ENCODE data around the gene CLIP1. TPM values are rescaled to one million over a fixed set of nuclear protein-coding genes. Genes with fewer than 3 reads are reported as not detected.
"Not testable (repeated sequence)": the region's sequence is repeated elsewhere in the genome, so short reads cannot be mapped to it uniquely, and the experiment has no call there.

Gene CLIP1
- total and polyA plus RNA-seq, 12 donors, result 36.3 to 135 (median 97.9) TPM

GRCh38 chr12:122422730-122423257, 325 bp upstream of the CLIP1 start:
- ATAC-seq, result peak in 3 of 8 donors; percentile 2 to 5 (median 3)
- WGBS, 2 donors, result 1% methylated on average over 29 to 39 of the region's 39 CpGs
- Histone ChIP-seq H3K27ac (peak overlapping the region; percentile 31 to 100 (median 84)), H3K9me3 (no peaks in the 10 kb centered on the region), H3K4me3 (peak overlapping the region; percentile 43 to 100 (median 92)), H3K36me3 (no peaks in the 10 kb centered on the region), H3K27me3 (no peaks in the 10 kb centered on the region), H3K4me1 (peaks cover 12 to 43% (median 27%) of the 10 kb centered on the region in 9 donors)
- intact Hi-C loops (cut with DNase I), result no loop called here
- TF ChIP-seq, protein P1, sequence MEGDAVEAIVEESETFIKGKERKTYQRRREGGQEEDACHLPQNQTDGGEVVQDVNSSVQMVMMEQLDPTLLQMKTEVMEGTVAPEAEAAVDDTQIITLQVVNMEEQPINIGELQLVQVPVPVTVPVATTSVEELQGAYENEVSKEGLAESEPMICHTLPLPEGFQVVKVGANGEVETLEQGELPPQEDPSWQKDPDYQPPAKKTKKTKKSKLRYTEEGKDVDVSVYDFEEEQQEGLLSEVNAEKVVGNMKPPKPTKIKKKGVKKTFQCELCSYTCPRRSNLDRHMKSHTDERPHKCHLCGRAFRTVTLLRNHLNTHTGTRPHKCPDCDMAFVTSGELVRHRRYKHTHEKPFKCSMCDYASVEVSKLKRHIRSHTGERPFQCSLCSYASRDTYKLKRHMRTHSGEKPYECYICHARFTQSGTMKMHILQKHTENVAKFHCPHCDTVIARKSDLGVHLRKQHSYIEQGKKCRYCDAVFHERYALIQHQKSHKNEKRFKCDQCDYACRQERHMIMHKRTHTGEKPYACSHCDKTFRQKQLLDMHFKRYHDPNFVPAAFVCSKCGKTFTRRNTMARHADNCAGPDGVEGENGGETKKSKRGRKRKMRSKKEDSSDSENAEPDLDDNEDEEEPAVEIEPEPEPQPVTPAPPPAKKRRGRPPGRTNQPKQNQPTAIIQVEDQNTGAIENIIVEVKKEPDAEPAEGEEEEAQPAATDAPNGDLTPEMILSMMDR (IDR thresholded peaks at IDR 0.05), result no peak
- DNase-seq, result peak in 1 of 2 donors; percentile 20

- 3 to 5% methylated on average over 14 of the region's 14 CpGs for WGBS, 2 donors
- Histone ChIP-seq H3K4me1 (peaks cover 12 to 45% (median 27%) of the 10 kb centered on the region in 9 donors), H3K9me3 (no peaks in the 10 kb centered on the region), H3K27ac (peak overlapping the region; percentile 96 to 100 (median 98)), H3K4me3 (peak overlapping the region; percentile 23 to 100 (median 95)), H3K27me3 (no peaks in the 10 kb centered on the region), H3K36me3 (peaks cover 0 to 9% (median 0%) of the 10 kb centered on the region in 9 donors)
- ATAC-seq, result peak; percentile 27 to 59 (median 50)
- TF ChIP-seq, protein P1 (IDR thresholded peaks at IDR 0.05), result no peak
- intact Hi-C loops (cut with DNase I), result loop anchor here in 1 of 10 donors (2.0 kb wide), 1 partner anchor 21 kb away; no protein-coding TSS in a partner anchor
- peak; percentile 28 to 29 for DNase-seq
Observed at GRCh38 chr12:122421187-122421820, 1.2 kb downstream of the CLIP1 start.

- TF ChIP-seq, protein P1 (IDR thresholded peaks at IDR 0.05), result no peak
- peak overlapping the region in 8 of 10 donors; percentile 82 to 100 (median 95) for H3K4me3 ChIP-seq
- WGBS, 2 donors, result 83 to 84% methylated on average over 17 of the region's 17 CpGs
- DNase-seq, result no peak
- intact Hi-C loops (cut with DNase I), result loop anchor here in 1 of 10 donors (2.0 kb wide), 1 partner anchor 20 kb away; no protein-coding TSS in a partner anchor
- H3K9me3 ChIP-seq, result no peaks in the 10 kb centered on the region
- H3K36me3 ChIP-seq, result peaks cover 0 to 12% (median 0%) of the 10 kb centered on the region in 9 donors
- peak overlapping the region in 9 of 10 donors; percentile 96 to 100 (median 99) for H3K27ac ChIP-seq
- peaks cover 12 to 45% (median 27%) of the 10 kb centered on the region in 9 donors for H3K4me1 ChIP-seq
- no peak for ATAC-seq
- H3K27me3 ChIP-seq, result no peaks in the 10 kb centered on the region
Observed at GRCh38 chr12:122420471-122421162, 1.9 kb downstream of the CLIP1 start.

- Histone ChIP-seq H3K36me3 (peaks cover 0 to 13% (median 0%) of the 10 kb centered on the region in 9 donors), H3K4me1 (peaks cover 12 to 46% (median 29%) of the 10 kb centered on the region in 9 donors)
- H3K4me3 ChIP-seq; H3K27ac ChIP-seq; ATAC-seq; H3K27me3 ChIP-seq; DNase-seq; intact Hi-C loops (cut with DNase I); H3K9me3 ChIP-seq: not testable (repeated sequence)
- 86 to 90% methylated on average over 3 of the region's 3 CpGs for WGBS, 2 donors
Observed at GRCh38 chr12:122419094-122419493, 3.4 kb downstream of the CLIP1 start.

DNA sequence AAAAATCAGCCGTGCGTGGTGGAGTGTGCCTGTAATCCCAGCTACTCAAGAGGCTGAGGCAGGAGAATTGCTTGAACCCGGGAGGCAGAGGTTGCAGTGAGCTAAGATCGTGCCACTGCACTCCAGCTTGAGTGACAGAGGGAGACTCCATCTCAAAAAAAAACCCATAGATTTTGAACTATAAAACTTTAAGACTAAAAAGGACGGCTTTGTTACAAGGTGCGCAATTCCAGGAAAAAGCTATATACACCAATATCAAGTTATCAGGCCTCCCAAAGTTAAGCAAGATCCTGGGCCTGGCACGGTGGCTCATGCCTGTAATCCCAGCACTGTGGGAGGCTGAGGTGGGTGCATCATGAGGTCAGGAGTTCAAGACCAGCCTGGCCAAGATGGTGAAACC, 6.8 kb downstream of the CLIP1 start:
- Histone ChIP-seq H3K4me1 (peaks cover 3 to 50% (median 31%) of the 10 kb centered on the region in 9 donors), H3K36me3 (peaks cover 0 to 13% (median 0%) of the 10 kb centered on the region in 9 donors)
- WGBS, 2 donors, result 95 to 98% methylated on average over 7 of the region's 7 CpGs
- H3K9me3 ChIP-seq; intact Hi-C loops (cut with DNase I); H3K4me3 ChIP-seq; H3K27ac ChIP-seq; ATAC-seq; DNase-seq; H3K27me3 ChIP-seq: not testable (repeated sequence)

Measured in heart right ventricle (tissue), 16 donors.